NOMO-1 (cell line): ENCODE measurements around the gene PGAM2.

Source experiments
- DNase-seq, 2 experiments: peaks; one replicate each; lab custom pipeline; 2025; ENCODE audit not compliant: unreplicated experiment in 2 of 2; lab: John Stamatoyannopoulos, UW

Gene PGAM2

GRCh38 chr7:44103923-44104859 is 38.8 kb upstream of the PGAM2 start, which contains the start of gene AEBP1:
TSS of gene AEBP1 (plus strand) at chr7:44104345. CDS start at chr7:44104666, 321 bp downstream.
- DNase-seq = peak; percentile 24 to 44

- DNase-seq = no peak
Measured at GRCh38 chr7:44103566-44103922, 38.2 kb upstream of the PGAM2 start.

- DNase-seq = no peak
Measured at GRCh38 chr7:44102846-44103565, 37.6 kb upstream of the PGAM2 start.

- DNase-seq = no peak
Measured at GRCh38 chr7:44101966-44102845, 36.8 kb upstream of the PGAM2 start.

GRCh38 chr7:44101303-44101965 is 36.1 kb upstream of the PGAM2 start:
- DNase-seq = no peak

- no peak for DNase-seq
Measured at GRCh38 chr7:44100458-44101302, 35.3 kb upstream of the PGAM2 start.

- no peak for DNase-seq
Measured at GRCh38 chr7:44099669-44100068, 34.3 kb upstream of the PGAM2 start.

GRCh38 chr7:44098092-44099068 is 33.0 kb upstream of the PGAM2 start:
- no peak for DNase-seq

- DNase-seq = peak in 1 of 2 experiments; percentile 37
Measured at GRCh38 chr7:44097064-44097932, 31.9 kb upstream of the PGAM2 start.

GRCh38 chr7:44096326-44096881 is 31.0 kb upstream of the PGAM2 start:
- no peak for DNase-seq

GRCh38 chr7:44095781-44096180 is 30.4 kb upstream of the PGAM2 start:
- no peak for DNase-seq

- DNase-seq = no peak
Measured at GRCh38 chr7:44094883-44095592, 29.7 kb upstream of the PGAM2 start.

- no peak for DNase-seq
Measured at GRCh38 chr7:44094365-44094764, 29.0 kb upstream of the PGAM2 start.

GRCh38 chr7:44093102-44093641 is 27.8 kb upstream of the PGAM2 start:
- DNase-seq = no peak

- DNase-seq = no peak
Measured at GRCh38 chr7:44087911-44088838, 22.8 kb upstream of the PGAM2 start.
